Endothelial cell of umbilical vein (primary cell): ENCODE measurements around the gene MORC4. TPM values are rescaled to one million over a fixed set of nuclear protein-coding genes. Genes with fewer than 3 reads are reported as not detected.

ENCODE experiments used
- BruUV-seq: library from RNA; stranded (reverse); fragments of 400-500 nt; replicated peaks from 2 replicates; lab custom pipeline; 2021; lab: Mats Ljungman, UMichigan
- CTCF ChIA-PET: fragments of 300-600, 350-600 bp; sonication (Branson Sonifier 250); formaldehyde crosslinking; loops from one replicate; lab custom pipeline; 2021; ENCODE audit warnings: antibody characterized with exemption, inconsistent platforms; lab: Charles Lee
- POLR2A ChIA-PET: fragments of 300-600, 350-600 bp; sonication (Branson Sonifier 250); formaldehyde crosslinking; loops from one replicate; lab custom pipeline; 2021; ENCODE audit warnings: antibody characterized with exemption, inconsistent platforms; lab: Charles Lee
- DNase-seq: peaks from one replicate; pipeline ENCODE4 v3.0.0-alpha.2; 2011; ENCODE audit warnings: low read depth, low spot score
- FAIRE-seq: peaks from 2 replicates; lab custom pipeline; 2011; peaks lifted over from hg19 to GRCh38; lab: Jason Lieb, UNC
- H2AFZ ChIP-seq: 2 replicates; pipeline ENCODE4 v1.6.0; 2012; ENCODE audit warnings: low read depth, low read length, control low read depth, inconsistent platforms
- H3K27ac ChIP-seq: 2 replicates; pipeline ENCODE4 v1.5.1; 2011; ENCODE audit warnings: low read depth, mild to moderate bottlenecking, control low read depth, low read length, moderate library complexity; ENCODE audit not compliant: insufficient read depth
- H3K27me3 ChIP-seq, 2 experiments: 2 replicates each; pipeline versions ENCODE4 v1.6.0 to v1.6.1; 2011; ENCODE audit warnings: low read length in 2 of 2, mixed read lengths in 1 of 2; ENCODE audit not compliant: control insufficient read depth in 2 of 2, insufficient read depth in 2 of 2
- H3K36me3 ChIP-seq, 2 experiments: 2 replicates in 1 of 2; 3 replicates in 1 of 2; pipeline ENCODE4 v1.5.1; 2011; ENCODE audit warnings: low read length in 2 of 2, mild to moderate bottlenecking in 1 of 2, moderate library complexity in 1 of 2; ENCODE audit not compliant: control insufficient read depth in 2 of 2, insufficient read depth in 2 of 2; ENCODE audit errors: extremely low read depth in 1 of 2
- H3K4me1 ChIP-seq: 3 replicates; pipeline ENCODE4 v1.5.1; 2011; ENCODE audit warnings: mild to moderate bottlenecking, low read length; ENCODE audit not compliant: control insufficient read depth, insufficient read depth; ENCODE audit errors: extremely low read depth
- H3K4me2 ChIP-seq: 2 replicates; pipeline ENCODE4 v1.6.1; 2011; ENCODE audit warnings: low read length, control low read depth, mixed read lengths; ENCODE audit not compliant: insufficient read depth
- H3K4me3 ChIP-seq, 3 experiments: fragments of 200-600 bp in 1 of 3; sonication (generic), shearing (Covaris generic) in 1 of 3; replicated peaks in 1 of 3; 2 replicates each; pipeline ENCODE4 v1.5.1; 2011 to 2016; ENCODE audit warnings: control low read depth in 3 of 3, low read length in 3 of 3, mild to moderate bottlenecking in 2 of 3, inconsistent platforms in 1 of 3, low read depth in 1 of 3, moderate library complexity in 1 of 3; ENCODE audit not compliant: insufficient read depth in 1 of 3
- H3K79me2 ChIP-seq: 2 replicates; pipeline ENCODE4 v1.6.0; 2012; ENCODE audit warnings: low read length, inconsistent platforms; ENCODE audit not compliant: control insufficient read depth, insufficient read depth
- H3K9ac ChIP-seq: replicated peaks from 2 replicates; pipeline ENCODE3; 2011; ENCODE audit warnings: low read length, control low read depth; ENCODE audit not compliant: insufficient read depth; ENCODE audit errors: extremely low read depth
- H3K9me1 ChIP-seq: replicated peaks from 3 replicates; pipeline ENCODE4 v1.6.0; 2011; ENCODE audit warnings: mild to moderate bottlenecking, low read length; ENCODE audit not compliant: control insufficient read depth, insufficient read depth; ENCODE audit errors: extremely low read depth
- H3K9me3 ChIP-seq: replicated peaks from 2 replicates; pipeline ENCODE4 v1.5.1; 2012; ENCODE audit warnings: low read length, inconsistent platforms; ENCODE audit not compliant: control insufficient read depth, insufficient read depth
- H4K20me1 ChIP-seq: replicated peaks from 2 replicates; pipeline ENCODE3; 2011; ENCODE audit warnings: mild to moderate bottlenecking, low read length; ENCODE audit not compliant: control insufficient read depth, insufficient read depth; ENCODE audit errors: extremely low read depth
- EZH2 ChIP-seq: IDR thresholded peaks from 2 replicates; pipeline ENCODE4 v1.6.1; 2012; ENCODE audit warnings: borderline replicate concordance, low read depth, mild to moderate bottlenecking, moderate library complexity, low read length, inconsistent platforms; ENCODE audit not compliant: severe bottlenecking
- FOS ChIP-seq: IDR thresholded peaks from 2 replicates; pipeline ENCODE4 v1.6.1; 2011; ENCODE audit warnings: mild to moderate bottlenecking, low read length, moderate library complexity, borderline replicate concordance; ENCODE audit not compliant: insufficient read depth
- GATA2 ChIP-seq: IDR thresholded peaks from 2 replicates; pipeline ENCODE4 v1.7.0; 2011; ENCODE audit warnings: low read depth, mild to moderate bottlenecking, moderate library complexity, mixed read lengths, low read length; ENCODE audit not compliant: insufficient read length, insufficient read depth
- JUN ChIP-seq: IDR thresholded peaks from 2 replicates; pipeline ENCODE4 v1.6.1; 2011; ENCODE audit warnings: borderline replicate concordance, low read depth; ENCODE audit not compliant: insufficient read length, insufficient read depth
- MYC ChIP-seq: IDR thresholded peaks from one replicate; pipeline ENCODE4 v1.6.1; 2011; ENCODE audit warnings: mild to moderate bottlenecking, low read depth, low read length
- POLR2A ChIP-seq: IDR thresholded peaks from 2 replicates; pipeline ENCODE4 v1.6.1; 2012; ENCODE audit warnings: low read depth, mild to moderate bottlenecking, control low read depth, low read length
- POLR2AphosphoS5 ChIP-seq: IDR thresholded peaks from 2 replicates; pipeline ENCODE4 v1.6.1; 2012; ENCODE audit warnings: low read depth, mild to moderate bottlenecking, control low read depth, low read length, moderate library complexity; ENCODE audit not compliant: insufficient read depth
- dilution Hi-C: fragments of 300-500 bp; cut with MboI; formaldehyde crosslinking; loops from one replicate; pipeline ENCODE4 v1.15.0; 2019; ENCODE audit warnings: low sequenced_read_pairs; ENCODE audit not compliant: extremely low pct_ligation_motif_present
- intact Hi-C: fragments of 100-400 bp; cut with micrococcal nuclease; formaldehyde crosslinking; loops from one replicate; pipeline ENCODE4 v1.10.0; 2022
- polyA plus RNA-seq, 4 experiments: library from polyadenylated mRNA; depleted of rRNA in 3 of 4; stranded (reverse) in 3 of 4; unstranded in 1 of 4; fragments of >200 nt; gene quantifications; 2 replicates each; pipeline versions ENCODE4 v1.2.1 to v1.2.3, GENCODE V29; 2011 to 2012; ENCODE audit warnings: missing spikeins in 1 of 4
- total RNA-seq: library from RNA; stranded (reverse); gene quantifications from 2 replicates; pipeline ENCODE4 v1.2.3, GENCODE V29; 2021
- TF ChIP-seq, protein P1 (sequence below), 2 donors: IDR thresholded peaks; 1 replicate in 1 of 2; 2 replicates in 1 of 2; pipeline ENCODE4 v1.5.1; 2011; ENCODE audit warnings: low read length in 2 of 2, mild to moderate bottlenecking in 2 of 2, moderate library complexity in 2 of 2, control low read depth in 1 of 2, inconsistent platforms in 1 of 2, low read depth in 1 of 2; ENCODE audit not compliant: insufficient read depth in 1 of 2; ENCODE audit errors: extremely low read depth in 1 of 2
- TF ChIP-seq, protein P2 (sequence below): IDR thresholded peaks from 2 replicates; pipeline ENCODE4 v1.6.1; 2011; ENCODE audit not compliant: insufficient read depth, insufficient read length

MORC4 gene
- total and polyA plus RNA-seq, 2 donors (not counting 3 experiments of a cell fraction or from before 2014, with no cell fraction given) = 4.3 to 12.0 TPM

DNA sequence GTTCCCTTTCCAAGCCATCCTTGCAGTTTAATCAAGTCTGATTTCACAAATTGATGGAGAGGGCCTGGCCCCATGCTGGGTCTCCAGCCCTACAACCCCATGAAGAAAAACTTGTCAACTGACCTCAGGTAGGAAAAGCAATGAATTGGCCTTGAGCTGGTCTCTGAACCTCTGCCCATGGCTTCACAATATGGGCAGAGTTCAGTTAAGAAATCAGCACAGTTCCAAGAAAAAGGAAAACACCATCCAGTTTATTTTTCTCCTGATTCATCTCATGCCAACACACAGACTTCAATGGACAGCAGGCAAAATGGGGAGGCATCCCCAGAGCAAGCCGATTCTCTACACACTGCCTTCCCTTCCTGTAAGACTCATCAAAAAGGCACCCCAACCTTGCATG lies 100.2 kb downstream of the MORC4 start:
- H3K9me1 ChIP-seq = no peaks in the 10 kb centered on the region
- H3K9ac ChIP-seq = no peak overlapping the region
- intact Hi-C loops = loop anchor here (5.0 to 10.0 kb wide), 4 partner anchors 37 to 877 kb away; partner anchors contain the start of genes NCBP2L and TSC22D3
- H4K20me1 ChIP-seq = no peaks in the 10 kb centered on the region
- peaks cover 12% of the 10 kb centered on the region for H3K4me1 ChIP-seq
- CTCF ChIA-PET = interaction anchor here (1.4 to 7.7 kb wide), 4 partner anchors 9 to 60 kb away, joined by 4 to 85 read pairs (median 26); no protein-coding TSS in a partner anchor
- DNase-seq (no peak), FAIRE-seq (no peak)
- TF ChIP-seq EZH2 (no peak), POLR2AphosphoS5 (no peak), POLR2A (no peak), MYC (no peak), GATA2 (no peak), FOS (no peak), JUN (no peak)
- TF ChIP-seq, protein P1, sequence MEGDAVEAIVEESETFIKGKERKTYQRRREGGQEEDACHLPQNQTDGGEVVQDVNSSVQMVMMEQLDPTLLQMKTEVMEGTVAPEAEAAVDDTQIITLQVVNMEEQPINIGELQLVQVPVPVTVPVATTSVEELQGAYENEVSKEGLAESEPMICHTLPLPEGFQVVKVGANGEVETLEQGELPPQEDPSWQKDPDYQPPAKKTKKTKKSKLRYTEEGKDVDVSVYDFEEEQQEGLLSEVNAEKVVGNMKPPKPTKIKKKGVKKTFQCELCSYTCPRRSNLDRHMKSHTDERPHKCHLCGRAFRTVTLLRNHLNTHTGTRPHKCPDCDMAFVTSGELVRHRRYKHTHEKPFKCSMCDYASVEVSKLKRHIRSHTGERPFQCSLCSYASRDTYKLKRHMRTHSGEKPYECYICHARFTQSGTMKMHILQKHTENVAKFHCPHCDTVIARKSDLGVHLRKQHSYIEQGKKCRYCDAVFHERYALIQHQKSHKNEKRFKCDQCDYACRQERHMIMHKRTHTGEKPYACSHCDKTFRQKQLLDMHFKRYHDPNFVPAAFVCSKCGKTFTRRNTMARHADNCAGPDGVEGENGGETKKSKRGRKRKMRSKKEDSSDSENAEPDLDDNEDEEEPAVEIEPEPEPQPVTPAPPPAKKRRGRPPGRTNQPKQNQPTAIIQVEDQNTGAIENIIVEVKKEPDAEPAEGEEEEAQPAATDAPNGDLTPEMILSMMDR (IDR thresholded peaks at IDR 0.05; ENCODE audit: extremely low read depth in 1 of 2, insufficient read depth in 1 of 2, low read depth in 1 of 2, low read length in 2 of 2) = no peak
- TF ChIP-seq, protein P2, sequence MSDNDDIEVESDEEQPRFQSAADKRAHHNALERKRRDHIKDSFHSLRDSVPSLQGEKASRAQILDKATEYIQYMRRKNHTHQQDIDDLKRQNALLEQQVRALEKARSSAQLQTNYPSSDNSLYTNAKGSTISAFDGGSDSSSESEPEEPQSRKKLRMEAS = no peak
- H2AFZ ChIP-seq = no peak overlapping the region
- H3K4me2 ChIP-seq = no peak overlapping the region
- no peaks in the 10 kb centered on the region for H3K27me3 ChIP-seq
- dilution Hi-C loops = no loop called here
- H3K4me3 ChIP-seq = no peak overlapping the region
- no peaks in the 10 kb centered on the region for H3K79me2 ChIP-seq
- POLR2A ChIA-PET = no interaction called here
- no peaks in the 10 kb centered on the region for H3K36me3 ChIP-seq
- no TSS peak for BruUV-seq
- H3K9me3 ChIP-seq = no peaks in the 10 kb centered on the region
- H3K27ac ChIP-seq = no peak overlapping the region
